ENCODE data around the gene DGCR8. TPM values are rescaled to one million over a fixed set of nuclear protein-coding genes. Genes with fewer than 3 reads are reported as not detected.
A peak's percentile ranks its signal among the peaks of the same experiment; 100 is the strongest.

DGCR8 gene
- total RNA-seq, 1 donor = 44.2 TPM

GRCh38 chr22:20055654-20056053 is 24.4 kb upstream of the DGCR8 start:
- no peaks in the 10 kb centered on the region for H3K9me3 ChIP-seq (ENCODE audit: low read depth, low read length)
- H3K4me1 ChIP-seq (ENCODE audit: insufficient read depth, low read length) = no peaks in the 10 kb centered on the region
- no peak overlapping the region for H2AFZ ChIP-seq (ENCODE audit: low read length)
- DNase-seq (ENCODE audit: insufficient read length, low spot score, missing footprints) = peak; percentile 69
- H3K27me3 ChIP-seq (ENCODE audit: insufficient read depth, low read length) = no peaks in the 10 kb centered on the region
- H3K4me3 ChIP-seq (ENCODE audit: insufficient read depth, low read length) = no peak overlapping the region
- H3K36me3 ChIP-seq (ENCODE audit: insufficient read depth, low read length) = peaks cover 28% of the 10 kb centered on the region
- no peak overlapping the region for H3K27ac ChIP-seq (ENCODE audit: low read depth, low read length)
- no peak overlapping the region for H3K4me2 ChIP-seq (ENCODE audit: insufficient read depth, low read length)
- H3K79me2 ChIP-seq (ENCODE audit: insufficient read depth, low read length) = no peaks in the 10 kb centered on the region
- peaks cover 6% of the 10 kb centered on the region for H4K20me1 ChIP-seq (ENCODE audit: insufficient read depth, low read length)
- TF ChIP-seq CTCF (IDR thresholded peaks at IDR 0.05; ENCODE audit: extremely low read depth, low read depth, low read length) = no peak

GRCh38 chr22:20056161-20056560 is 23.9 kb upstream of the DGCR8 start:
- peaks cover 9% of the 10 kb centered on the region for H4K20me1 ChIP-seq (ENCODE audit: insufficient read depth, low read length)
- no peak overlapping the region for H3K27ac ChIP-seq (ENCODE audit: low read depth, low read length)
- no peak overlapping the region for H3K4me3 ChIP-seq (ENCODE audit: insufficient read depth, low read length)
- no peaks in the 10 kb centered on the region for H3K4me1 ChIP-seq (ENCODE audit: insufficient read depth, low read length)
- H3K9me3 ChIP-seq (ENCODE audit: low read depth, low read length) = no peaks in the 10 kb centered on the region
- TF ChIP-seq CTCF (IDR thresholded peaks at IDR 0.05; ENCODE audit: extremely low read depth, low read depth, low read length) = no peak
- DNase-seq (ENCODE audit: insufficient read length, low spot score, missing footprints) = peak; percentile 49
- H3K79me2 ChIP-seq (ENCODE audit: insufficient read depth, low read length) = no peaks in the 10 kb centered on the region
- no peaks in the 10 kb centered on the region for H3K27me3 ChIP-seq (ENCODE audit: insufficient read depth, low read length)
- no peak overlapping the region for H2AFZ ChIP-seq (ENCODE audit: low read length)
- H3K36me3 ChIP-seq (ENCODE audit: insufficient read depth, low read length) = peaks cover 31% of the 10 kb centered on the region
- H3K4me2 ChIP-seq (ENCODE audit: insufficient read depth, low read length) = no peak overlapping the region

- no peak overlapping the region for H3K4me2 ChIP-seq (ENCODE audit: insufficient read depth, low read length)
- no peaks in the 10 kb centered on the region for H3K79me2 ChIP-seq (ENCODE audit: insufficient read depth, low read length)
- no peaks in the 10 kb centered on the region for H3K27me3 ChIP-seq (ENCODE audit: insufficient read depth, low read length)
- H3K27ac ChIP-seq (ENCODE audit: low read depth, low read length) = no peak overlapping the region
- no peaks in the 10 kb centered on the region for H3K4me1 ChIP-seq (ENCODE audit: insufficient read depth, low read length)
- peaks cover 36% of the 10 kb centered on the region for H3K36me3 ChIP-seq (ENCODE audit: insufficient read depth, low read length)
- H2AFZ ChIP-seq (ENCODE audit: low read length) = no peak overlapping the region
- peaks cover 11% of the 10 kb centered on the region for H4K20me1 ChIP-seq (ENCODE audit: insufficient read depth, low read length)
- H3K9me3 ChIP-seq (ENCODE audit: low read depth, low read length) = no peaks in the 10 kb centered on the region
- peak; percentile 60 for DNase-seq (ENCODE audit: insufficient read length, low spot score, missing footprints)
- H3K4me3 ChIP-seq (ENCODE audit: insufficient read depth, low read length) = no peak overlapping the region
- no peak for TF ChIP-seq CTCF (IDR thresholded peaks at IDR 0.05; ENCODE audit: extremely low read depth, low read depth, low read length)
Observed at GRCh38 chr22:20056696-20057386, 23.2 kb upstream of the DGCR8 start.

- Histone ChIP-seq H3K4me2 (ENCODE audit: insufficient read depth, low read length) (no peak overlapping the region), H4K20me1 (ENCODE audit: insufficient read depth, low read length) (peaks cover 9% of the 10 kb centered on the region), H3K27ac (ENCODE audit: low read depth, low read length) (no peak overlapping the region), H3K36me3 (ENCODE audit: insufficient read depth, low read length) (peaks cover 36% of the 10 kb centered on the region), H3K79me2 (ENCODE audit: insufficient read depth, low read length) (no peaks in the 10 kb centered on the region), H3K4me1 (ENCODE audit: insufficient read depth, low read length) (no peaks in the 10 kb centered on the region), H3K27me3 (ENCODE audit: insufficient read depth, low read length) (no peaks in the 10 kb centered on the region), H3K4me3 (ENCODE audit: insufficient read depth, low read length) (no peak overlapping the region), H3K9me3 (ENCODE audit: low read depth, low read length) (no peaks in the 10 kb centered on the region), H2AFZ (ENCODE audit: low read length) (no peak overlapping the region)
- peak; percentile 53 for DNase-seq (ENCODE audit: insufficient read length, low spot score, missing footprints)
- no peak for TF ChIP-seq CTCF (IDR thresholded peaks at IDR 0.05; ENCODE audit: extremely low read depth, low read depth, low read length)
Observed at GRCh38 chr22:20057596-20058268, 22.3 kb upstream of the DGCR8 start.

Measured in osteoblast (primary cell).